Parathyroid adenoma (tissue), 2 donors: ENCODE data around the gene MAGI2.

Experiments used
- H2AFZ ChIP-seq: fragments of 300-600 bp; sonication (generic); one replicate; pipeline ENCODE4 v1.7.0; 2017; ENCODE audit warnings: antibody characterized with exemption, mild to moderate bottlenecking
- H3K27ac ChIP-seq: fragments of 300-600 bp; sonication (generic); one replicate; pipeline ENCODE4 v1.7.0; 2017
- H3K27me3 ChIP-seq: fragments of 300-600 bp; sonication (generic); one replicate; pipeline ENCODE4 v1.7.0; 2017; ENCODE audit warnings: low read length; ENCODE audit not compliant: control insufficient read depth, insufficient read depth
- H3K36me3 ChIP-seq: fragments of 300-600 bp; sonication (generic); one replicate; pipeline ENCODE4 v1.7.0; 2017; ENCODE audit warnings: low read length; ENCODE audit not compliant: control insufficient read depth, insufficient read depth
- H3K4me1 ChIP-seq: fragments of 300-600 bp; sonication (generic); one replicate; pipeline ENCODE4 v1.7.0; 2017; ENCODE audit warnings: control low read depth
- H3K4me2 ChIP-seq: fragments of 300-600 bp; sonication (generic); one replicate; pipeline ENCODE4 v1.7.0; 2017; ENCODE audit warnings: low read length
- H3K4me3 ChIP-seq: fragments of 300-600 bp; sonication (generic); one replicate; pipeline ENCODE4 v1.7.0; 2017; ENCODE audit warnings: low read depth, low read length
- H3K79me2 ChIP-seq: fragments of 300-600 bp; sonication (generic); one replicate; pipeline ENCODE4 v1.7.0; 2017; ENCODE audit warnings: control low read depth
- H3K9ac ChIP-seq: fragments of 300-600 bp; sonication (generic); one replicate; pipeline ENCODE4 v1.7.0; 2017; ENCODE audit warnings: mild to moderate bottlenecking
- H3K9me3 ChIP-seq: fragments of 300-600 bp; sonication (generic); one replicate; pipeline ENCODE4 v1.7.0; 2017; ENCODE audit warnings: low read length; ENCODE audit not compliant: control insufficient read depth
- TF ChIP-seq, protein P1 (sequence below): fragments of 300-600 bp; sonication (generic); IDR thresholded peaks from one replicate; pipeline ENCODE4 v1.7.0; 2017; ENCODE audit warnings: antibody characterized with exemption, mild to moderate bottlenecking
- donor health status: primary hyperparathyroidism.

MAGI2 gene

DNA sequence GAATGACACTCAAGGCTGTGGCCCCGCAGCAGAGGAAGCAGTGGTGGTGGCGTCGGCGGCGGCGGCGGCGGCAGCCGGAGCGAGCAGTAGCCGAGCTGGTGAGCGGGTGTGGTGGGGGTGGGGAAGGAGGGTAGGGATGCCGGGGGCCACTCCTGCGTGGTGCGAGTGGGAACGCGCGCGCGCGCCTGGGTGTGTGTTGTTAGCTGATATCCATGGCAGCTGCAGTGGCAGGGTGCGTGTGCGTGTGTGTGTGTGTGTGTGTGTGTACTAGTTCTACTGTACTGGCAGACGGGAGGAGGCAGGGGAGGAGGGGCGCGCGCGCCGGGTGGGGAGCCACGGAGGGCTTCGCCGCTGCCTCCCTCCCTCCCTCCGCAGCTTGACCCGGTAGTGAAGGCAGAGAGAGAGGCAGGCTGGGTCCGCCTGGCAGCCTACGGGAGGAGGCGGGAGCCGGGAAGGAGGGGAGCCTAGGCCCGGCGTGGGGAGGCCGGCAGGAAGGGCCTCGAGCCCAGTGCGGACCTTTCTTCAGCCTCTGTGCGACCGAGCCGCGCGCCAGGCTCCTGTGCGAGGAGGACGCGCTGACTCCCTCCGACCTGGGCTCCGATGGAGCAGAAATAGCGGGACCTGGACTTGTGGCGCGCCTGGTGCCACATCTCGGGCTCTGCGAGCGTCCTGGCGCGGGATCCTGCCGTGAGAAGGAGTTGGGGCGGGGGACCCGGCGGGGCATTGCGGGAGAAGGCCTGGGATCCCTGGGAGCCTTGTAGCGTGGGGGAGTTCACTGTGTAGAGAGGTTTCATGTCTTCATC, at the start of gene MAGI2:
Gene MAGI2 (minus strand): TSS at position 110 of the 803 bp plus-strand sequence. CDS start 347 bp downstream, outside the sequence.
- no peaks in the 10 kb centered on the region for H3K27me3 ChIP-seq
- H3K4me1 ChIP-seq: peaks cover 3% of the 10 kb centered on the region
- peak within 1 kb of the TSS; percentile 77 for H3K9ac ChIP-seq
- H3K4me2 ChIP-seq: peak within 1 kb of the TSS; percentile 87
- H3K79me2 ChIP-seq: no peaks in the 10 kb centered on the region
- H3K4me3 ChIP-seq: peak within 1 kb of the TSS; percentile 78
- H3K36me3 ChIP-seq: no peaks in the 10 kb centered on the region
- H3K9me3 ChIP-seq: no peaks in the 10 kb centered on the region
- TF ChIP-seq, protein P1, sequence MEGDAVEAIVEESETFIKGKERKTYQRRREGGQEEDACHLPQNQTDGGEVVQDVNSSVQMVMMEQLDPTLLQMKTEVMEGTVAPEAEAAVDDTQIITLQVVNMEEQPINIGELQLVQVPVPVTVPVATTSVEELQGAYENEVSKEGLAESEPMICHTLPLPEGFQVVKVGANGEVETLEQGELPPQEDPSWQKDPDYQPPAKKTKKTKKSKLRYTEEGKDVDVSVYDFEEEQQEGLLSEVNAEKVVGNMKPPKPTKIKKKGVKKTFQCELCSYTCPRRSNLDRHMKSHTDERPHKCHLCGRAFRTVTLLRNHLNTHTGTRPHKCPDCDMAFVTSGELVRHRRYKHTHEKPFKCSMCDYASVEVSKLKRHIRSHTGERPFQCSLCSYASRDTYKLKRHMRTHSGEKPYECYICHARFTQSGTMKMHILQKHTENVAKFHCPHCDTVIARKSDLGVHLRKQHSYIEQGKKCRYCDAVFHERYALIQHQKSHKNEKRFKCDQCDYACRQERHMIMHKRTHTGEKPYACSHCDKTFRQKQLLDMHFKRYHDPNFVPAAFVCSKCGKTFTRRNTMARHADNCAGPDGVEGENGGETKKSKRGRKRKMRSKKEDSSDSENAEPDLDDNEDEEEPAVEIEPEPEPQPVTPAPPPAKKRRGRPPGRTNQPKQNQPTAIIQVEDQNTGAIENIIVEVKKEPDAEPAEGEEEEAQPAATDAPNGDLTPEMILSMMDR: no peak
- H3K27ac ChIP-seq: peak within 1 kb of the TSS; percentile 94
- H2AFZ ChIP-seq: peak within 1 kb of the TSS; percentile 82

DNA sequence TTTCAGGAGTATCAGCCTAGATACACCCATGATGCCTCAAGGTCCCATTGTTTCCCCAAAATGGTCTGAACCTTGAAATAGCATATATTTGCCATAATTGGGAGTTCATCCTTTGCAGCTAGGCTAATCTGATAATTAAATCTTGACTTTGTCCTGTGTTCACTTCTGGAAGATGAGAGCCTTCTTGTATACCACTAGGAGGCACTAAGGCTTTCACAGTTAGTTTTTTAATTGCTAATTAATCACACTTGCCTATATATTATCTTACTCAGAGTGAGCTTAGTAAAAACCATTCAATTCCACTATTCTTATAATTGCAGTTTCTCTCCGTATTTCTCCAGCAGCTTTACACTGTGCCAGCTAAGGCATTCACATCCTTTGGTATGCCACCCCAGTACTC, 48.7 kb upstream of the MAGI2 start:
- H3K4me3 ChIP-seq: no peak overlapping the region
- TF ChIP-seq, protein P1: no peak
- no peak overlapping the region for H2AFZ ChIP-seq
- no peaks in the 10 kb centered on the region for H3K36me3 ChIP-seq
- no peak overlapping the region for H3K4me2 ChIP-seq
- no peak overlapping the region for H3K9ac ChIP-seq
- H3K27ac ChIP-seq: no peak overlapping the region
- H3K4me1 ChIP-seq: no peaks in the 10 kb centered on the region
- no peaks in the 10 kb centered on the region for H3K27me3 ChIP-seq
- H3K79me2 ChIP-seq: no peaks in the 10 kb centered on the region
- no peaks in the 10 kb centered on the region for H3K9me3 ChIP-seq

DNA sequence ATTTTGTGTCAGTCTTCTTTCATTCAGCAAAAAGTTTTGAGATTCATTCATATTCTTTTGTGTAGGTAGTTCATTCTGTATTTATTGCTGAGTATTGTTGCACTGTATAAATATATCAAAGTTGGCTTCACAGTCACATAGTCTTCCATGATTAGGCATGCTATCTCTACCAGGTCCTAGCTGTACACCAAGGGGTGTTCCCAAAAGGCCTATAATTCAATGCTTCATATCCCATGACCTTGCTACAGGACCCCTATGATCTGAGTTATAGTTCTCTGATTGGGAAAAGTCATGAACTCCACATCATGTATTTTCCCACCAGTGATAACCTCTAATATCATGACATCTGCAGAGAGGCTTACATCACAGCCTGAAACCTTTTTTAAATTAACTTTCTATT, 47.3 kb upstream of the MAGI2 start:
- Histone ChIP-seq H2AFZ (no peak overlapping the region), H3K27me3 (no peaks in the 10 kb centered on the region), H3K4me3 (no peak overlapping the region), H3K9me3 (no peaks in the 10 kb centered on the region), H3K9ac (no peak overlapping the region), H3K79me2 (no peaks in the 10 kb centered on the region), H3K27ac (no peak overlapping the region), H3K4me2 (no peak overlapping the region), H3K36me3 (no peaks in the 10 kb centered on the region), H3K4me1 (no peaks in the 10 kb centered on the region)
- TF ChIP-seq, protein P1: no peak

DNA sequence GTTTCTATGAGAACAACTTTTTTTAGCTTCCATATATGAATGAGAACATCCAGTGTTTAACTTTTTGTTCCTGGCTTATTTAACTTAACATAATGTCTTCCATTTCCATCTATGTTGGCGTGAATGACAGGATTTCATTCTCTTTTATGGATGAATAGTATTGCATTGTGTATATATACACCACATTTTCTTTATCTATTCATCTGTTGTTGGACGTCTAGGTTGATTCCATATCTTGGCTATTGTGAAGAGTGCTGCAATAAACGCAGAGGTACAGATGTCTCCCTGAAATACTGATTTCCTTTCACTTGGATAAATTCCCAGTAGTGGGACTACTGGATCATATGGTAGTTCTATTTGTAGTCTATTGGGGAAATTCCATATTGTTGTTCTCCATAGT, 44.3 kb upstream of the MAGI2 start:
- H3K9me3 ChIP-seq: no peaks in the 10 kb centered on the region
- H3K9ac ChIP-seq: no peak overlapping the region
- no peaks in the 10 kb centered on the region for H3K36me3 ChIP-seq
- H2AFZ ChIP-seq: no peak overlapping the region
- no peak overlapping the region for H3K4me3 ChIP-seq
- H3K4me1 ChIP-seq: no peaks in the 10 kb centered on the region
- TF ChIP-seq, protein P1: no peak
- no peak overlapping the region for H3K4me2 ChIP-seq
- no peaks in the 10 kb centered on the region for H3K27me3 ChIP-seq
- no peaks in the 10 kb centered on the region for H3K79me2 ChIP-seq
- H3K27ac ChIP-seq: no peak overlapping the region
